ENCODE measurements around the gene ZNF223.

ZNF223 gene

GRCh38 chr19:44071824-44072542 lies 20.1 kb downstream of the ZNF223 start, which contains the start of gene ZNF284:
ZNF284 (plus strand) TSS chr19:44072159; CDS start chr19:44076390, 4,231 bp downstream.
- peak; percentile 83 for DNase-seq (ENCODE audit: low read depth)

DNA sequence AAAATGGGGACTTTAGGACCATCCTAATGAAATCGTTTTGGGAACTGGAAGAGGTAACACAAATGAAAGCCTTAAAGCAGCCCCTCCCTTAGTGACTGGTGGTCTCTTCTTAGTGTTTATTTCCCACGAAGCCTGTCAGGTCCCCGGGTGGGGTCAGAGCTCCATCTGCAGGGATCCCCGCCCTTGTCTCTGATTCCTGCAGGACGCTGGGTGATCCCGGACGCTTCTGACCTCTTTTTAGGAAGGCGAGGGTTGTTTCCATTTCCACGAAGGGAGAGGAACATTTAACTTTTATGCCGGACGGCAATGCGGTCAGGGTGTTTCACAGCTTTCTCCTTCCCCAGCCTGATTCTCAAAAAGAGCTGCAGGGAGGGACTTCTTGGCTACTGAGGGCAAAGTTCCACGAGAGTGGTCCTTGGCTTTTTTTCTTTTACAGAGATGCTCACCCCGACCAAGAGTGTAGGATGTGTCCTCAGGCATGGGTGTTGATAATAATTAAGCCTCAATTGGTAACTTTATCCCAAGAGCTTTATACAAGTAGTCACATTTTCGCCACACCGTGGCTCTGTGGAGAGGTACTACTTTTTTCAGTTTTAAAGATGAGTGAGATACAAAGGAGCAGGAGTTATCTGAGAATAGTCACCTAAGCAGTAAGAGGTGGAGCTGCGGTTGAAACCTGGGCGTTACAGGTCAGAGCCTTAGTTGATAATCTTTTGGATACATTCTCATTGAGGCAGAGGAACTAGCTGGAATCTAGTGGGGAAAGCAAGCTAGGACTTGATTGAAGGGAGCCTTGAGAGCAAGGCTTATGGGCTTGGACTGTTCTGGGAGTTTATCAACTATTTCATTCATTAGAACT lies 20.9 kb downstream of the ZNF223 start:
- DNase-seq (ENCODE audit: low read depth) = no peak

DNA sequence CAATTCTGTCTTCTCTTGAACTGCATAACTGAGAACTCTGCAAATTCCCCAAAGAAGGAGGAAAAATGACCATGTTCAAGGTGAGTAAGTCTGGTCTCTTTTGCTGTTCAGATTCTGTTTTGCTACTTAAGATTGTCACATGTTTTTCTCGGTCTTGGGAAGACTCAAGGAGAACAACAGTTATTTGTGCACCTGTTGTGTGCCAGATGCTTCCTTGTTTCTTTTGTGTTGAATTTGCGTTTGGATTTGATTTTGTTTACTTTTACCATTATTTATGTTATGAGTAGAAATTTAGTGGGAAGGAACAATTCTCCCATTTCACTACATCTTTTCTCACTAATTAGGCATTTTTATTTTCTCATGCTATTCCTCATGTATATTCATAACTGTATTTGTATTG lies 24.5 kb downstream of the ZNF223 start:
- no peak for DNase-seq (ENCODE audit: low read depth)

DNA sequence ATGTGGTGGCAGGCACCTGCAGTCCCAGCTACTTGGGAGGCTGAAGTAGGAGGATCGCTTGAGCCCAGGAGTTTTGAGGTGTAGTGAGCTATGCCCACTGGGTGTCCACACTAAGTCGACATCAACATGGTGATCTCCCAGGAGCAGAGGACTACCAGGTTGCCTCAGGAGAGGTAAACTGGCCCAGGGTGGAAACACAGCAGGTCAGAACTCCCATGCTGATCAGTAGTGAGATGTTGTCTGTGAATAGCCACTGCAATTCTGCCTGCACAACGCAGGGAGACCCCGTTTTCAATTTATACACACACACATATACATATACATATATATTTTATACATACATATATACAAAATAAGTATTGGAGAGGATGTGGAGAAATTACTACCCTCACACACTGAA lies 40.3 kb downstream of the ZNF223 start:
- no peak for DNase-seq (ENCODE audit: low read depth)

GRCh38 chr19:44093931-44094765 lies 42.3 kb downstream of the ZNF223 start, which contains the start of gene ZNF224:
ZNF224 (plus strand) TSS chr19:44094361; CDS start chr19:44097874, 3,513 bp downstream.
- peak; percentile 90 for DNase-seq (ENCODE audit: low read depth)

- no peak for DNase-seq (ENCODE audit: low read depth)
Observed at GRCh38 chr19:44107751-44108150, 55.9 kb downstream of the ZNF223 start.

DNA sequence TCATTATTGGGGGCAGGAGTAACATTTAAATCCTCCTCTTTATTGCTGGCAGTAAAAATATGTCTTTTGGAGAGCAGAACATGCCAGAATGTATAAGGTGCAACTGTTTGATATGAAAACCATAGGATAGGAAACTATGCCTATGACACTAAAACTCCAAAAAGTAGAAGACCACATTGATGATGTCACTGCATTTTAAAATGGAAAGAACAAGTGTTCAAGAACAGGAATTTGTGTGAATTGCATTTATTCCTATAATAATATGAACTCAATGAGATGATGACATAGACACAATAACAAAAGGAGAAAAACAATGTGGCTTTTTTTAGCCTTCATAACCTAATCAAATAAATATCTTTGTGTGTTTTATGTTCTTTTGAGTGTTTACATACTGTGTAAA lies 57.6 kb downstream of the ZNF223 start:
- no peak for DNase-seq (ENCODE audit: low read depth)

DNA sequence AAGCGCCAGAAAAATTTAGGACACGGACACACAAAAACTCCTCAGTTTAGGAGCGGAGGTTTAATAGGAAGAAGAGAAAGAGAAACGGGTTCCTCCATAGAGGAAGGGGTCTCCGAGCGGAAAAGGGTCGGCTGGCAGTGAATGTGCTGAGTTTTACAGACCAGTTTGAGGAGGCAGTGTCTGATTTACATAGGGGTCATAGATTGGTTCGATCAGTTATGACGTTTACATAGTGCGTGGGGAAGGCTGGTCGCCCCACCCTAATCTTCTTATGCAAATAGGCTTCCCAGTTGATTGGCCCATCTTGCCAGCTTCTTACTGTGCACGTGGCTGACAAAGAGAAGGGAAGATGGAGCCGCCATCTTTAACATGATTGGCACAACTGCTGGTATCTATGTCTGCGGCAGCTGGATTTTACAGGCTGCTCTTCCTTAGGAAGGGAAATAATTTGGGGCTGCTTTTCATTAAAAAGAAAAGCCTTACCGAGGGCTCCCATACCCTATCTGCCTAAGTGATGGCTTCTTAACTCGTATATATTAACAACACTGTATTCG lies 60.2 kb downstream of the ZNF223 start:
- DNase-seq (ENCODE audit: low read depth) = peak; percentile 82

DNA sequence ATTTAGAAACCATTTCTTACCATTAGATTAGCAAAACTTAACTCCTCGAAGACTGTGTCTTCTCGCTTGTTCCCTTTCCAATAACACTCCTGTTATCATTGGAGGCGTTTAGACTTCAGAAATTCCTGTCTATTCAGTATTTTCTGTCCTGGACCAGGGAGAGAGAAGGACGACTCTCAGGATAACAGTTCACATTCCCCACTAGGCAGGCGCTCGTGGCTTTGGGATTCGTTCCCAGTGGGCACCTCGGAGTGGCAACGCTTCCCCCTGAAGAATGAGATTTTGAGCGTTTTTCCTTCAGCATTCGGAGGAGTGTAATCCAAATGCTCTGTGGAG lies 60.9 kb downstream of the ZNF223 start:
- DNase-seq (ENCODE audit: low read depth) = no peak

DNA sequence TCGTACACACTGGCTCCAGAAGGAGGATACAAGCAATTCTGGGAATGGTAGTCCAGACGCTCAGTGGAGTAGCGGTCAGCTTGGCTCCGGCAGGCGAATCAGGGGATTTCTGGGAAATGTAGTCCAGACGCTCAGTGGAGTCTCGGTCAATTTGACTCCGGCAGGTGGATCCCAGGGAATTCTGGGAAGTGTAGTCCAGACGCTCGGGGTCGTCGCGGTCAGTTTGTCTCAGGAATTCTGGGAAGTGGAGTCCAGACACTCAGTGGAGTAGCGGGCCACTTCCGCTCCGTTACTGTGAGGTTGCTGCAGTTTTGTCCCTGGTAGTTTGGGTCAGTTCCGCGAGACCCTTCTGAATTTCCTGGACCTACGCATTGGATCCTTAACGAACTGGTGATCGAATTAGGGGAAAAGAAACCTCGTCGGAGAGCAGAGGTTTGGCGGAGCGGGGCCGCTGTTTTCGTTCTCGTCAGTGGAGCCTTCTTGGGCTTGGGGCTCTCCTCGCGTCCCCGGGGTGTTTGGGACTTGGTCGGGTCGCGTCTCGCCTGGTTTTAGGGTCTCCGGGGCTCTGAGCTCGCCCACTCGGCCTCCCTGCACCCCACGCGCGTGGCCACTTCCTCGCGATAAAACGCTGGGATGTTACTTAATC lies 61.4 kb downstream of the ZNF223 start, which contains the start of gene ZNF225:
ZNF225 (plus strand) TSS at position 262 of the 646 bp plus-strand sequence. CDS start 2,429 bp downstream, outside the sequence.
- DNase-seq (ENCODE audit: low read depth) = peak; percentile 99

DNA sequence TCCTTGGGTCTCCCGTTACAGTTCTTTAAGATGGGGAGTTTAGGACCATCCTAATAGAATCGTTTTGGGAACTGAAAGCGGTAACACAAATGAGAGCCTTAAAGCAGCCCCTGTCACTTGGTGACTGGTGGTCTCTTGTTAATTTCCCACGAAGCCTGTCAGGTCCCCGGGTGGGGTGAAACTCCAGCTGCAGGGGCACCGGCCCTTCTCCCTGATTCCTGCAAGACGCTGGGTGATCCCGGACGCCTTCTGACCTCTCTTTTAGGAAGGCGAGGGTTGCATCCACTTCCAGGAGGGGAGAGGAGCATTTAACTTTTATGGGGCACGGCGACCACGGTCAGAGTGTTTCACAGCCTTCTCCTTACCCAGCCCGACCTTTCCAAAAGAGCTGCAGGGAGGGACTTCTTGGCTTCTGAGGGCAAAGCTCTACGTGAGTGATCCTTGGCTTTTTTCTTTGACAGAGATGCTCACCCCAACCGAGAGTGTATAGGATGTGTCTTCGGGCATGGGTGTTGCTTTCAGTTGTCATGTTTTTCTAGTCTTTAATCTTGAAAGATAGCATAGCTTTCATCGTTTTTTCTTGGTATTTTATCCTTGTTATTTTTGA lies 62.1 kb downstream of the ZNF223 start:
- DNase-seq (ENCODE audit: low read depth) = no peak

Measured in stromal cell of bone marrow (primary cell).